ENCODE results near the gene IMMP2L.

GRCh38 chr7:111018960-111019736 lies 543.1 kb downstream of the IMMP2L start:
- TF ChIP-seq POLR2A (IDR thresholded peaks at IDR 0.05), result no peak
- TF ChIP-seq, protein P1, sequence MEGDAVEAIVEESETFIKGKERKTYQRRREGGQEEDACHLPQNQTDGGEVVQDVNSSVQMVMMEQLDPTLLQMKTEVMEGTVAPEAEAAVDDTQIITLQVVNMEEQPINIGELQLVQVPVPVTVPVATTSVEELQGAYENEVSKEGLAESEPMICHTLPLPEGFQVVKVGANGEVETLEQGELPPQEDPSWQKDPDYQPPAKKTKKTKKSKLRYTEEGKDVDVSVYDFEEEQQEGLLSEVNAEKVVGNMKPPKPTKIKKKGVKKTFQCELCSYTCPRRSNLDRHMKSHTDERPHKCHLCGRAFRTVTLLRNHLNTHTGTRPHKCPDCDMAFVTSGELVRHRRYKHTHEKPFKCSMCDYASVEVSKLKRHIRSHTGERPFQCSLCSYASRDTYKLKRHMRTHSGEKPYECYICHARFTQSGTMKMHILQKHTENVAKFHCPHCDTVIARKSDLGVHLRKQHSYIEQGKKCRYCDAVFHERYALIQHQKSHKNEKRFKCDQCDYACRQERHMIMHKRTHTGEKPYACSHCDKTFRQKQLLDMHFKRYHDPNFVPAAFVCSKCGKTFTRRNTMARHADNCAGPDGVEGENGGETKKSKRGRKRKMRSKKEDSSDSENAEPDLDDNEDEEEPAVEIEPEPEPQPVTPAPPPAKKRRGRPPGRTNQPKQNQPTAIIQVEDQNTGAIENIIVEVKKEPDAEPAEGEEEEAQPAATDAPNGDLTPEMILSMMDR (IDR thresholded peaks at IDR 0.05), result no peak
